Activated CD8-positive, alpha-beta T cell treated with anti-CD3 and anti-CD28 coated beads for 36 hours (primary cell): ENCODE results near the gene ENPP3. TPM values are rescaled to one million over a fixed set of nuclear protein-coding genes. Genes with fewer than 3 reads are reported as not detected.
"Not testable (repeated sequence)": the region's sequence is repeated elsewhere in the genome, so short reads cannot be mapped to it uniquely, and the experiment has no call there.

Source experiments
- ATAC-seq: fragments of 200-7000 bp; cut with Tn5 transposase; one replicate; pipeline ENCODE4 v1.10.0; 2021; ENCODE audit warnings: mild to moderate bottlenecking, moderate library complexity
- CTCF ChIA-PET: fragments of 350-600 bp; sonication (Branson Sonifier 250); formaldehyde crosslinking; loops from one replicate; lab custom pipeline; 2021; ENCODE audit warnings: antibody characterized with exemption; lab: Charles Lee
- POLR2A ChIA-PET: fragments of 350-600 bp; sonication (Branson Sonifier 250); formaldehyde crosslinking; loops from one replicate; lab custom pipeline; 2021; ENCODE audit warnings: antibody characterized with exemption; lab: Charles Lee
- DNase-seq: peaks from one replicate; pipeline ENCODE4 v3.0.0-alpha.2; 2020
- H3K27ac Mint-ChIP-seq: one replicate; pipeline ENCODE4 v1.8.0; 2021; ENCODE audit warnings: mild to moderate bottlenecking, mixed read lengths
- H3K27me3 Mint-ChIP-seq: one replicate; pipeline ENCODE4 v1.8.0; 2021; ENCODE audit warnings: mixed read lengths
- H3K36me3 Mint-ChIP-seq: one replicate; pipeline ENCODE4 v1.8.0; 2021; ENCODE audit warnings: low read depth, mixed read lengths
- H3K4me1 Mint-ChIP-seq: one replicate; pipeline ENCODE4 v1.8.0; 2021; ENCODE audit warnings: low read depth, mixed read lengths
- H3K4me3 Mint-ChIP-seq: one replicate; pipeline ENCODE4 v1.8.0; 2021; ENCODE audit warnings: mild to moderate bottlenecking, moderate library complexity, mixed read lengths
- H3K9me3 Mint-ChIP-seq: one replicate; pipeline ENCODE4 v1.8.0; 2021; ENCODE audit warnings: mixed read lengths
- CTCF ChIP-seq: fragments of 200-600 bp; IDR thresholded peaks from one replicate; pipeline ENCODE4 v1.8.0; 2022; ENCODE audit warnings: antibody characterized with exemption, mild to moderate bottlenecking
- intact Hi-C: fragments of 100-400 bp; cut with micrococcal nuclease; formaldehyde crosslinking; loops from one replicate; pipeline ENCODE4 v1.10.0; 2022
- total RNA-seq, 2 experiments: library from RNA; stranded (reverse); gene quantifications; one replicate each; pipeline ENCODE4 v1.2.3, GENCODE V29; 2021

Gene ENPP3
- total RNA-seq, 2 experiments from 2014 or later = 0.49 to 0.79 TPM

GRCh38 chr6:131693384-131693783 is 56.3 kb downstream of the ENPP3 start:
- CTCF ChIA-PET = interaction anchor here (0.9 to 3.7 kb wide), 2 partner anchors 217 to 230 kb away, joined by 4 to 44 read pairs; no protein-coding TSS in a partner anchor
- Mint-ChIP-seq H3K27ac (no peak overlapping the region), H3K4me1 (peaks cover 2% of the 10 kb centered on the region), H3K36me3 (no peaks in the 10 kb centered on the region), H3K27me3 (peaks cover 2% of the 10 kb centered on the region), H3K9me3 (no peaks in the 10 kb centered on the region), H3K4me3 (no peak overlapping the region)
- DNase-seq (no peak), ATAC-seq (no peak)
- intact Hi-C loops = loop anchor here (10.0 kb wide), 1 partner anchor 91 kb away; no protein-coding TSS in a partner anchor
- no peak for TF ChIP-seq CTCF
- POLR2A ChIA-PET = no interaction called here

- H3K4me1 Mint-ChIP-seq = no peaks in the 10 kb centered on the region
- H3K9me3 Mint-ChIP-seq = no peaks in the 10 kb centered on the region
- H3K27ac Mint-ChIP-seq = no peak overlapping the region
- peak; percentile 62 for DNase-seq
- no peaks in the 10 kb centered on the region for H3K36me3 Mint-ChIP-seq
- no peak overlapping the region for H3K4me3 Mint-ChIP-seq
- TF ChIP-seq CTCF = peak; percentile 73
- ChIA-PET POLR2A (no interaction called here), CTCF (interaction anchor here (0.6 to 3.8 kb wide), 28 partner anchors 9 to 585 kb away, joined by 3 to 44 read pairs (median 4); partner anchors contain the start of gene MED23)
- intact Hi-C loops = loop anchor here (10.0 kb wide), 1 partner anchor 90 kb away; no protein-coding TSS in a partner anchor
- peaks cover 2% of the 10 kb centered on the region for H3K27me3 Mint-ChIP-seq
- ATAC-seq = peak; percentile 94
Measured at GRCh38 chr6:131694832-131695426, 57.8 kb downstream of the ENPP3 start.

- Mint-ChIP-seq H3K27ac (no peak overlapping the region), H3K36me3 (no peaks in the 10 kb centered on the region), H3K4me1 (no peaks in the 10 kb centered on the region), H3K27me3 (no peaks in the 10 kb centered on the region), H3K9me3 (no peaks in the 10 kb centered on the region), H3K4me3 (no peak overlapping the region)
- CTCF ChIA-PET = interaction anchor here (3.8 kb wide), 1 partner anchor 219 kb away, joined by 38 read pairs; no protein-coding TSS in a partner anchor
- intact Hi-C loops = loop anchor here (10.0 kb wide), 1 partner anchor 88 kb away; no protein-coding TSS in a partner anchor
- no peak for TF ChIP-seq CTCF
- POLR2A ChIA-PET = no interaction called here
- ATAC-seq = no peak
- DNase-seq = no peak
Measured at GRCh38 chr6:131696956-131697355, 59.9 kb downstream of the ENPP3 start.

GRCh38 chr6:131700851-131701250 is 63.7 kb downstream of the ENPP3 start:
- intact Hi-C loops, DNase-seq, POLR2A ChIA-PET, H3K9me3 Mint-ChIP-seq, H3K4me1 Mint-ChIP-seq, H3K36me3 Mint-ChIP-seq, H3K27me3 Mint-ChIP-seq, CTCF ChIA-PET, H3K27ac Mint-ChIP-seq, H3K4me3 Mint-ChIP-seq, ATAC-seq: not testable (repeated sequence)

- H3K4me1 Mint-ChIP-seq, H3K27ac Mint-ChIP-seq, H3K9me3 Mint-ChIP-seq, ATAC-seq, intact Hi-C loops, POLR2A ChIA-PET, CTCF ChIA-PET, DNase-seq, H3K36me3 Mint-ChIP-seq, H3K27me3 Mint-ChIP-seq, H3K4me3 Mint-ChIP-seq: not testable (repeated sequence)
Measured at GRCh38 chr6:131703905-131704304, 66.8 kb downstream of the ENPP3 start.

- CTCF ChIA-PET, intact Hi-C loops, H3K36me3 Mint-ChIP-seq, POLR2A ChIA-PET, H3K9me3 Mint-ChIP-seq, DNase-seq, H3K27ac Mint-ChIP-seq, ATAC-seq, H3K4me1 Mint-ChIP-seq, H3K27me3 Mint-ChIP-seq, H3K4me3 Mint-ChIP-seq: not testable (repeated sequence)
Measured at GRCh38 chr6:131710917-131711316, 73.8 kb downstream of the ENPP3 start, which contains the start of gene CTAGE9. Gene CTAGE9, minus strand, starts transcription at chr6:131711017. Its CDS starts 0 bp downstream, at chr6:131711017.

GRCh38 chr6:131715567-131715966 is 78.5 kb downstream of the ENPP3 start:
- H3K27ac Mint-ChIP-seq, H3K9me3 Mint-ChIP-seq, POLR2A ChIA-PET, H3K36me3 Mint-ChIP-seq, CTCF ChIA-PET, H3K27me3 Mint-ChIP-seq, H3K4me3 Mint-ChIP-seq, DNase-seq, intact Hi-C loops, H3K4me1 Mint-ChIP-seq: not testable (repeated sequence)
- peak; percentile 20 for ATAC-seq
